ENCODE measurements around the gene CARD10. TPM values are rescaled to one million over a fixed set of nuclear protein-coding genes. Genes with fewer than 3 reads are reported as not detected.

CARD10 gene
- total and polyA plus RNA-seq, 2 of the 8 experiments (the other 6 are each of a cell fraction or from before 2014, with no cell fraction given): 13.5 to 14.4 TPM

DNA sequence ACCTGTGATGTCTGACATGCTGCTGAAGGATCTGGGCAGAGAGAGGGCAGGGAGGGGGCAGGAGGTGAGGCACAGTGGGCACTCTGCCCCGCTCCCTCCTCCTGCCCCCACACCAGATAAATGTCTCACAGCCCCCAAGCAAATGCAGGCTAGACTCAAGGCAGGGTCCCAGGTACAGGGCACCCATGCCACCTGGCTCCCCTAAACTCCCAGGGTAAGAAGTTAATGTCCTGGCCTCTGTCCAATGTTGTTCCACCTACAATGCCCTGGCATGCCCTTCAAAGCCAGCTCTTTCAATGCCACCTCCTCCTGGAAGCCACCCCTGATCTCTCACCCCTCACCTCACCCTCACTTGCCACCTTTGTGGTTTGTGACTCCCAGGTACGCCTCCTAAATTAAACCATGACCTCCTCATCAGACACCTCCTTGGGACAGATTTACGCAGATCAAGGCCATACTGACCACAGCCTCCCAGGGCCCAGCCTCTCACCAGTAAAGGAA lies 16.0 kb downstream of the CARD10 start (continued):
- no peak for TF ChIP-seq ZNF274 (IDR thresholded peaks at IDR 0.05; ENCODE audit: borderline replicate concordance, extremely low read depth, low read length)
- TF ChIP-seq, protein P1, sequence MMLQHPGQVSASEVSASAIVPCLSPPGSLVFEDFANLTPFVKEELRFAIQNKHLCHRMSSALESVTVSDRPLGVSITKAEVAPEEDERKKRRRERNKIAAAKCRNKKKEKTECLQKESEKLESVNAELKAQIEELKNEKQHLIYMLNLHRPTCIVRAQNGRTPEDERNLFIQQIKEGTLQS (IDR thresholded peaks at IDR 0.05; ENCODE audit: insufficient read depth, low read depth, low read length): no peak
